HTR-8/SVneo (cell line): ENCODE measurements around the gene CAPS.

Source experiments
- DNase-seq: peaks from one replicate; pipeline ENCODE4 v3.0.0; 2011; ENCODE audit warnings: low spot score, mixed read lengths; ENCODE audit not compliant: insufficient read length
- FAIRE-seq: peaks from 2 replicates; lab custom pipeline; 2011; peaks lifted over from hg19 to GRCh38; lab: Jason Lieb, UNC

The CAPS gene

DNA sequence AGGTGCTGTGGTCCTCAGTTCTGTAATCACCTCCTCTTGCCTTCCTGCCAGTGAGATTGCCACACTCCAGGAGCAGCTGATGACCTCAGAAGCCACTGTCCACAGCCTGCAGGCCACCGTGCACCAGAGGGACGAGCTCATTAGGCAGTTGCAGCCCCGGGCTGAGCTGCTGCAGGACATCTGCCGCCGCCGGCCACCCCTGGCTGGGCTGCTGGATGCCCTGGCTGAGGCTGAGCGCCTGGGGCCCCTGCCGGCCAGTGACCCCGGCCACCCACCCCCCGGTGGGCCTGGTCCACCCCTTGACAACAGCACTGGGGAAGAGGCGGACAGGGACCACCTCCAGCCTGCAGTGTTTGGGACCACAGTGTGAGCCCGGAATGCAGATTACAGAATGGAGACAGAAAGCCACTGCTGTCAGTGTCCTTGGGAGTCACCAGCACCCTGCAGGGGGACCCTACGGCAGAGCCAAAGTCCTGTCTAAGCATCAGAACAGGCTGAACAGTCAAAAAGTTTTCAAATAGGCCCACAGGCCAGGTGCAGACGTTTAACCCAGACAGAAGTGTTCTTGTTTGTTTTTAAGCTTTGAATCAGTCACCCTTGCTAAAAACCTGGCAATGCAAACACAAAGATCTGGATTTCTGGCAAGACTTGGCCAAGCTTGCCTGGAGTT, 5.1 kb upstream of the CAPS start:
- no peak for FAIRE-seq
- no peak for DNase-seq

- no peak for FAIRE-seq
Observed at GRCh38 chr19:5910638-5910907, 3.5 kb upstream of the CAPS start.

DNA sequence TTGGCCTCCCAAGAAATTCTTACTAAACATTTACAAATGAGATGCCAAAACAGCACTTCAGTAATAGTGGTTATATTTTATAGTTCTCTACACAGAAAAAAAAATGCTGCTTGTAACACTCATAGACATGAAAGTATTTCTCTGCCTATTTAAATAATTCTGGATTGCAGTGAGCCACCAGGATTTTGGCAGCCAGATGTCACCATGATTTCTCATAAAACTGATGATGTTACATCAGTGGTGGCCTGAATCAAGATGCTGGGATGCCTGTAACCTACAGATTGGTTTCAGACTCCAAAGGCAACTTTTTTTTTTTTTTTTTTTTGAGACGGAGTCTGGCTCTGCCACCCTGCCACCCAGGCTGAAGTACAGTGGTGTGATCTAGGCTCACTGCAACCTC, 2.7 kb upstream of the CAPS start:
- no peak for FAIRE-seq
- no peak for DNase-seq

More at GRCh38 chr19:5910638-5910907, 3.5 kb upstream of the CAPS start:
- DNase-seq: no peak

- DNase-seq (no peak), FAIRE-seq (no peak)
Observed at GRCh38 chr19:5914358-5914774, 312 bp downstream of the CAPS start.

DNA sequence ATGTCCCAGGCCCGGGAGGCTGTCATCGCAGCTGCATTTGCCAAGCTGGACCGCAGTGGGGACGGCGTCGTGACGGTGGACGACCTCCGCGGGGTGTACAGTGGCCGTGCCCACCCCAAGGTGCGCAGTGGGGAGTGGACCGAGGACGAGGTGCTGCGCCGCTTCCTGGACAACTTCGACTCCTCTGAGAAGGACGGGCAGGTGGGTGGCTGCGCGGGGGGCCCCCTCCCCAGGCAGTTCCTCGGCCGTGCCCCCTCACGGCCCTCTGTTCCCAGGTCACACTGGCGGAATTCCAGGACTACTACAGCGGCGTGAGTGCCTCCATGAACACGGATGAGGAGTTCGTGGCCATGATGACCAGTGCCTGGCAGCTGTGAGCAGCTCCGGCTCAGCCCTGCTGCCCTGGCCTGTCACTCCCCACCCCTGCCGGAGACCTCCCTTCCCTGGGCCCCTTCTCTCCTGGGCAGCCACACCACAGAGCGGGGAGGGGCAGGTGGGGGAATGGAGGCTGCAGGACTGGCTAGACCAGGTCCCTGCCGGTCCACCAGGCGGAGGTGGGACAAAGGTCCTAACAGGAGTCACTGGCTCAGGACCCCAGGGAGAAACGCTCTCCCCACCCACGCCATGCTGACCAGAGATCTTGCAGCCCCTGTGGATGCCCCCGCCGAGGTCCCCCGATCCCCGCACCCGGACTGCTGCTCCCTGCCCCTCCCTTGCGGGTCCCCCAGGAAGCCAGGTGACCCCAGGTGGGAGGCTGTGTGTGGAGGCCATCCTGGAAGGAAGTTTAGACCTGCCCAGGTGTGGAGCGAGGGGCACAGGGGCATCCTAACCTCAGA, 1.1 kb downstream of the CAPS start:
- FAIRE-seq: no peak
- DNase-seq: no peak

DNA sequence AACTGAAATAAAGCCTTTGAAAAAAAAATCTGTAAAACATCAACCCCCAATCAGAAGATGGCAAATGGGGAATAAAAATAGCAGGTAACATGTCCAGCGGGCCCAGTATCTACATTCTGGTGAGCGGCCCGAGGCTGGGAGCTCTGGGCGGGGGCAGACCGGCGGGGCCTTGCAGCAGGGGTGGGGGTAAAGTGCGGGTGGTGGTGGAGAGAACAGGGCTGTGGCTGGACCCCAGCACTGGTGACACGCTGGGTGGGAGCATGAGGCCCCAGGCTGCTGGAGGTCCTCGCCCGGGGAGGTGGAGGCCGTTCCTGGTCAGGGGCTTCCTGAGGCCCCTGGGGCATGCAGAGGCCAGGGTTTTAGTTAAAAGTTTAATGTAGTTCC, 1.7 kb downstream of the CAPS start:
- FAIRE-seq: no peak
- no peak for DNase-seq

DNA sequence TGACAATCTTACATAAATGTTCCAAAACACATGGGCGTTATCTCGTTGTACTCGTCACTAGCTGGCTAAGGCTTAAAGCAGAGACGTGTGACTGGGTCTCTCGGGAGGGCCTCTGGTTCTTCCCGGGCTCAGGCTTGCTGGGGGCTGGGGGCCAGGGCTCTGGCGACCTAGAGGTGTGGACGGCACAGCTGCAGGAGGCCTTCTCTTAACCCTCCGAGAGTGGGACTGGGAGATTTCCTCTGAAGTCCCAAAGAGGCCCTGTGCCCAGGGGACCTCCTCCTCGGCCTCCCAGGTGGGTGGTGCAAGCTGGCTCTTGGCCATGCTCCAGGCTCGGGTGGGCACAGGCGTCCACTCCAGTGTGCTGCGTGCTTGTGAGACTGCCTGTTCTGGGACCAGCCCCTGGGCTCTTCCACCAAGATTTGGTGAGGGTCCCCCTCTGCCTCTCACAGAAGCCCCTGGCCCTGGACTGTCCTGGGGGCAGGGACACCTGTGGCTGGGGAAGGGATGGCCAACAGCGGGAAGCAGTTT, 2.2 kb downstream of the CAPS start:
- DNase-seq: no peak
- FAIRE-seq: no peak

DNA sequence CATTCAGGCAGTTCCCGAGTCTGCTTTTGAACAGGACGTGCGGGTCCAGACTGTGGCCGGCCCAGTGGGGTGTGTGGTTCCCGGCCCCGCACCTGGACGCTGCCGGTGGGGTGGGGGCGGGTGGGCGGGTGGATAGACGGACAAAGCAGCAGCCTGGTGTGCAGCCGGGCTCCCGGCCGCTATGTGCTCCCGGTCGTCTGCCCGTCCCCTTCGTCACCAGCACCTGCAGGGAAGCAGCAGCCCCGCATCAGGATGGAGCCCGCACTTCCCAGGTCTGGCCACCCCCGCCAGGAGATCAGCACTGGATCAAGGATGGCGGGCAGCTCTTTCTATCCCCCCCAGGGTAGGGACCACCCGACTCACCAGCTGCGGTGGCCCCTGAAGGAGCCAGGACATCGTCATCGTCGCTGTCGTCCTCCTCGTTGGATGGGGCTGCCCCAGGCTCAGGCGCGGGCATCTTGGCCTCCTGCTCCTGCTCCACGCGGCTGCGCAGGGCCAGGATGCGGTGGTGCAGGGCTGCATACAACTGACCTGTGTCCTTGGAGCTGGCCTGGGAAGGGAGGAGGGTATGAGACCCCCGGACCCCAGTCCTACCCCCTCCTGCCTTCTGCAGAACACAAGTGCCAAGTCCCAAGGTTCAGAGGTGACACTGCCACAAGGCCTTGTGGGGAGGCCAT, 3.5 kb downstream of the CAPS start:
- DNase-seq: no peak
- FAIRE-seq: no peak

GRCh38 chr19:5918463-5919079, 4.5 kb downstream of the CAPS start:
- FAIRE-seq (no peak), DNase-seq (no peak)

GRCh38 chr19:5921516-5922160, 7.6 kb downstream of the CAPS start:
- no peak for FAIRE-seq

GRCh38 chr19:5922161-5922545, 8.1 kb downstream of the CAPS start:
- FAIRE-seq: no peak
- DNase-seq: no peak

More at GRCh38 chr19:5921516-5922160, 7.6 kb downstream of the CAPS start:
- no peak for DNase-seq

GRCh38 chr19:5923356-5923755, 9.3 kb downstream of the CAPS start:
- DNase-seq (no peak), FAIRE-seq (no peak)

- FAIRE-seq (no peak), DNase-seq (no peak)
Observed at GRCh38 chr19:5925830-5926427, 11.9 kb downstream of the CAPS start.

GRCh38 chr19:5926641-5927440, 12.8 kb downstream of the CAPS start:
- no peak for DNase-seq
- no peak for FAIRE-seq

DNA sequence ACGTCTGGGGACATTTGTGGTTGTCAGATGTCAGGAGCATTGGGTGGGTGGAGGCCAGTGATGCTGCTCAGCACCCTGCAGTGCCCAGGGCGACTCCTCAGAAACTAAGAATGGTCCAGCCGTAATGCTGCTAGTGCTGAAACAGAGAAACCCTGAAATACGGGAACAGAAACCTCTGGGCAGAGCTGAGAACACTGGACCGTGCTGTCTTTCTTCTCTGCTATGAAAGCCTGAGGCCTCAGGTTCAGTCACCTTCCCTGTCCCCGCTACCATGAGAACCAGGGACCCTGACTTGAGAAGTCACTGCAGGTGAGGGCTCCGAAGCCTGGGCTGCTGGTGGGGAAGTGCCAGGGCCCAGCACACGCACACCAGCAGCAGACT, 13.4 kb downstream of the CAPS start:
- no peak for FAIRE-seq

DNA sequence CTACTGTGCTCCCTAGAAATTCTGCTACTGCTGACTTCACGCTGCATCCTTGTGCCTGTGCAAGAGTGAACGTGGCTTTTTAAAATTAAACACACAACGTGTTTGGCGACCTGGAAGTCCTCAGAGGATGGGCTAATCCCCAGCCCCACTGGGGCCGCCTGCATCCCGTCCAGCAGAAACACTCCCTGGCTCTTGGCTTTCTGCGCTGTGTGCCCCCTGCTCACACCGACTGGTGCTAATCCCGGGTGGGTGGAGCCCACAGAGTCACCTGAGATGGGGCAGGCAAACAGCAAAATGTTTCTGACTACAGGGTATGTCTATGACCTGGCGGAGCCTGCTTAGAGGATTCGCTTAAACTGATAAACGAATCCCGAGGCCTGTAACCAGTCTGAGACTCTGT, 15.1 kb downstream of the CAPS start:
- no peak for FAIRE-seq
- DNase-seq: no peak

More for the DNA sequence above, 13.4 kb downstream of the CAPS start:
- DNase-seq: no peak

DNA sequence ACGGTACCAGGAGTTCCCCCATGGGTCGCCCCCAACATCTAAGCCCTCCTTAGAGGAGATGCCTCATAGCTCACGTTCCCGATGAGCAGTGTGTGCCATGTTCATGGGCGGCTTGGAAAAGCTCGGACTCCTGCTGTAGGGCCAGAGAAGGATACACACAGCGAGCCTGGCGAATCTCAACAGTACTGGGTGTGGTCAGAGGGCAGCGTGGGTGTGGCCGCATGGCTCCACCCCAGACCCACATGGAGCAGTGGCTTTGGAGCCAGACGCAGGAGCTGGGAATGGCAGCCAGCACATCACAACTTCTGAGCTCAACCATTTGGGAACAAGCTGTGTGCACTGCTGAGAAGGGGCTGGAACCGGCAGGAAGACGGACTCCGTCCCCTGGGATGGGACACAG, 15.6 kb downstream of the CAPS start:
- DNase-seq: no peak
- no peak for FAIRE-seq

- FAIRE-seq (no peak), DNase-seq (no peak)
Observed at GRCh38 chr19:5931251-5931650, 17.2 kb downstream of the CAPS start.

DNA sequence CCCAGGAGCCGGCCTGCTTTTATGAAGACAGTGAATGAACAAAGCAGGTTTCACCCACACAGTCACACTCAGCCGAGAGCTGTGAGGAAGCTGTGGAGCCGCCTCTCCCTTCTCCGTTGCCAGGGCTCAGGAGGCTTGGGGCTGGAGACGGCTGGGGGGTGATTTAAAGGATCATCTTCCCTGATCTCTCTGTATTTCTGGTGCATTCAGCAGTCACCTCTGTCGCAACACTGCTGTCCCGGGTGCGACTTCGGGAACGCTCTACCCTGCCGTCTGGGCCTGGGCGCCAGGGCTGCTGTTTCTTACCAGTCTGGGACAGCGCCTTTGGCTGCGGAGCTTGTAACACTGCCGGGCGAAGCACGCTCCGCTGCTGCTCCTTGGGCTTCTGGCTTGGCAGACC, 18.1 kb downstream of the CAPS start:
- no peak for FAIRE-seq
- no peak for DNase-seq
